22Rv1 (cell line): Measurements from ENCODE around the gene SLIT1.

Source experiments
- H3K27ac ChIP-seq: fragments of 450-650 bp; 2 replicates; pipeline ENCODE4 v1.5.1; 2017
- CTCF ChIP-seq: fragments of 450-650 bp; IDR thresholded peaks from 2 replicates; pipeline ENCODE4 v1.5.1; 2017; ENCODE audit warnings: mild to moderate bottlenecking
- ZFX ChIP-seq: fragments of 450-650 bp; IDR thresholded peaks from 2 replicates; pipeline ENCODE4 v1.6.1; 2017; ENCODE audit warnings: antibody characterized with exemption, borderline replicate concordance

The SLIT1 gene

GRCh38 chr10:97185326-97186058 is at the start of gene SLIT1:
Gene SLIT1, minus strand, starts transcription at chr10:97185959. Its CDS starts 285 bp downstream, at chr10:97185674.
- TF ChIP-seq ZFX, result no peak
- TF ChIP-seq CTCF, result no peak; the same call in 1 of the 2 replicates
- H3K27ac ChIP-seq, result no peak within 1 kb of the TSS

- TF ChIP-seq CTCF, result no peak
- TF ChIP-seq ZFX, result no peak
- no peak overlapping the region for H3K27ac ChIP-seq
Observed at GRCh38 chr10:97235353-97235752, 49.6 kb upstream of the SLIT1 start.

GRCh38 chr10:97234400-97234799 is 48.6 kb upstream of the SLIT1 start:
- H3K27ac ChIP-seq, result no peak overlapping the region
- peak; percentile 76 for TF ChIP-seq CTCF
- TF ChIP-seq ZFX, result no peak

- no peak overlapping the region for H3K27ac ChIP-seq
- no peak for TF ChIP-seq ZFX
- TF ChIP-seq CTCF, result no peak
Observed at GRCh38 chr10:97230146-97230545, 44.4 kb upstream of the SLIT1 start.

GRCh38 chr10:97229322-97230015 is 43.7 kb upstream of the SLIT1 start:
- TF ChIP-seq ZFX (no peak), CTCF (no peak)
- H3K27ac ChIP-seq, result no peak overlapping the region

- H3K27ac ChIP-seq, result no peak overlapping the region
- TF ChIP-seq ZFX (no peak), CTCF (no peak)
Observed at GRCh38 chr10:97228775-97229157, 43.0 kb upstream of the SLIT1 start.
